GM12878 (cell line): ENCODE data around the gene RBP3. TPM values are rescaled to one million over a fixed set of nuclear protein-coding genes. Genes with fewer than 3 reads are reported as not detected.

Source experiments
- ATAC-seq: fragments of 200-7000 bp; cut with Tn5 transposase; 3 replicates; pipeline ENCODE4 v1.9.1; 2020; ENCODE audit warnings: mild to moderate bottlenecking, moderate library complexity
- BruUV-seq: library from RNA; stranded (reverse); fragments of 400-500 nt; replicated peaks from 2 replicates; lab custom pipeline; 2021; lab: Mats Ljungman, UMichigan
- CTCF ChIA-PET: fragments of 300-600 bp; sonication (Branson Sonifier 250); formaldehyde crosslinking; extraction: SDS; loops from one replicate; lab custom pipeline; 2021; ENCODE audit warnings: inconsistent platforms; lab: Yijun Ruan, JAX
- POLR2A ChIA-PET: fragments of 350-600 bp; formaldehyde crosslinking; extraction: SDS; loops from one replicate; lab custom pipeline; 2021; ENCODE audit warnings: inconsistent platforms; lab: Charles Lee
- RAD21 ChIA-PET: fragments of 300-600 bp; sonication (Branson Sonifier 250); formaldehyde crosslinking; loops from one replicate; lab custom pipeline; 2023; ENCODE audit warnings: antibody characterized with exemption; ENCODE audit not compliant: unreplicated experiment; lab: Charles Lee
- SMC1A ChIA-PET: fragments of 300-600 bp; sonication (Branson Sonifier 250); formaldehyde crosslinking; loops from one replicate; lab custom pipeline; 2023; ENCODE audit not compliant: unreplicated experiment, uncharacterized antibody; lab: Charles Lee
- DNase-seq: peaks from one replicate; pipeline ENCODE4 v3.0.0-alpha.2; 2011; ENCODE audit warnings: low read depth, low spot score
- FAIRE-seq: peaks from 3 replicates; lab custom pipeline; 2011; peaks lifted over from hg19 to GRCh38; lab: Jason Lieb, UNC
- H2AFZ ChIP-seq: 2 replicates; pipeline ENCODE4 v1.6.0; 2011; ENCODE audit warnings: low read depth, low read length, control low read depth; ENCODE audit not compliant: control insufficient read depth
- H3K27ac ChIP-seq: 2 replicates; pipeline ENCODE4 v1.5.1; 2011; ENCODE audit warnings: control low read depth; ENCODE audit not compliant: control insufficient read depth, insufficient read depth
- H3K27me3 ChIP-seq, 2 experiments: replicated peaks in 1 of 2; 2 replicates each; pipeline versions ENCODE4 v1.6.0 to v1.6.1; 2011; ENCODE audit warnings: low read length in 1 of 2; ENCODE audit not compliant: control insufficient read depth in 2 of 2, insufficient read depth in 2 of 2
- H3K36me3 ChIP-seq, 2 experiments: 2 replicates each; pipeline ENCODE4 v1.5.1; 2011; ENCODE audit warnings: low read length in 1 of 2; ENCODE audit not compliant: control insufficient read depth in 2 of 2, insufficient read depth in 2 of 2
- H3K4me1 ChIP-seq: 2 replicates; pipeline ENCODE4 v1.6.1; 2011; ENCODE audit warnings: mild to moderate bottlenecking, low read length, moderate library complexity, mixed read lengths; ENCODE audit not compliant: control insufficient read depth, insufficient read depth
- H3K4me2 ChIP-seq: 2 replicates; pipeline ENCODE4 v1.6.0; 2011; ENCODE audit warnings: control low read depth; ENCODE audit not compliant: control insufficient read depth, insufficient read depth
- H3K4me3 ChIP-seq: fragments of 200-600 bp; sonication (generic); 2 replicates; pipeline ENCODE4 v1.5.1; 2016
- H3K79me2 ChIP-seq: 2 replicates; pipeline ENCODE4 v1.6.0; 2011; ENCODE audit warnings: low read length; ENCODE audit not compliant: control insufficient read depth, insufficient read depth
- H3K9ac ChIP-seq: 2 replicates; pipeline ENCODE4 v1.8.0; 2011; ENCODE audit warnings: low read length, control low read depth, mixed read lengths; ENCODE audit not compliant: control insufficient read depth, insufficient read depth
- H3K9me3 ChIP-seq: replicated peaks from 3 replicates; pipeline ENCODE4 v1.5.1; 2011; ENCODE audit warnings: mild to moderate bottlenecking, low read length; ENCODE audit not compliant: control insufficient read depth, insufficient read depth
- H4K20me1 ChIP-seq: 2 replicates; pipeline ENCODE4 v1.6.0; 2011; ENCODE audit not compliant: control insufficient read depth, insufficient read depth
- CBX5 ChIP-seq: sonication (generic); IDR thresholded peaks from 2 replicates; pipeline ENCODE4 v1.6.1; 2016; ENCODE audit warnings: low read depth, moderate library complexity, mild to moderate bottlenecking, inconsistent platforms
- KAT2A ChIP-seq: conservative IDR thresholded peaks from 2 replicates; pipeline ENCODE4 v1.6.1; 2011; ENCODE audit warnings: low read depth, low read length; ENCODE audit not compliant: control insufficient read depth
- KDM1A ChIP-seq: fragments of 200-600 bp; sonication (generic); IDR thresholded peaks from 2 replicates; pipeline ENCODE4 v1.6.1; 2016; ENCODE audit warnings: borderline replicate concordance
- NR2C1 ChIP-seq: fragments of 450-650 bp; IDR thresholded peaks from 2 replicates; pipeline ENCODE4 v1.6.1; 2017; ENCODE audit warnings: antibody characterized with exemption, mild to moderate bottlenecking, moderate library complexity
- POLR2A ChIP-seq: IDR thresholded peaks from 2 replicates; pipeline ENCODE4 v1.6.1; 2011; ENCODE audit warnings: low read depth, mild to moderate bottlenecking, low read length
- POLR2AphosphoS2 ChIP-seq: IDR thresholded peaks from 2 replicates; pipeline ENCODE4 v1.6.1; 2011; ENCODE audit warnings: low read depth, mild to moderate bottlenecking, low read length, improper control_type of control experiment, moderate library complexity
- ZNF24 ChIP-seq: fragments of 450-650 bp; IDR thresholded peaks from 2 replicates; pipeline ENCODE4 v1.6.1; 2017; ENCODE audit warnings: antibody characterized with exemption, mild to moderate bottlenecking
- WGBS: methylation state at CpG from one replicate; pipeline ENCODE4 v1.1.6; 2016; ENCODE audit warnings: low lambda C conversion rate; ENCODE audit not compliant: insufficient replicate concordance, insufficient coverage; ENCODE audit errors: missing lambda C conversion rate; 5-methylcytosine and 5-hydroxymethylcytosine counted together
- in situ Hi-C: fragments of 300-500 bp; cut with MboI; formaldehyde crosslinking; loops from 9 replicates; pipeline ENCODE4 v1.14.3; 2018; ENCODE audit warnings: mixed read lengths
- intact Hi-C: fragments of 100-400 bp; cut with micrococcal nuclease; formaldehyde crosslinking; loops from one replicate; pipeline ENCODE4 v1.14.2; 2022; ENCODE audit not compliant: unreplicated experiment
- polyA plus RNA-seq, 11 experiments: library from polyadenylated mRNA; depleted of rRNA in 4 of 11; unstranded in 6 of 11; stranded (reverse) in 5 of 11; fragments of >200 nt; fragmentation: Nextera tagmentation in 4 of 11; fragmentation: Illumina TruSeq in 1 of 11; extraction: Ambion mirVana in 4 of 11; extraction: Trizol in 1 of 11; gene quantifications; 1 replicate in 1 of 11; 2 replicates in 10 of 11; pipeline versions ENCODE4 v1.2.1 to v1.2.3, GENCODE V29; 2011 to 2016; ENCODE audit warnings: inconsistent platforms in 2 of 11, missing spikeins in 2 of 11, low read depth in 1 of 11
- total RNA-seq, 4 experiments: library from RNA; depleted of rRNA in 3 of 4; stranded (reverse); fragments of >200 nt in 3 of 4; fragmentation: Illumina TruSeq in 1 of 4; extraction: Trizol in 1 of 4; gene quantifications; 2 replicates each; pipeline versions ENCODE4 v1.2.1 to v1.2.3, GENCODE V29; 2013 to 2021
- TF ChIP-seq, protein P1 (sequence below): fragments of 450-650 bp; IDR thresholded peaks from 2 replicates; pipeline ENCODE4 v1.6.1; 2018; ENCODE audit warnings: borderline replicate concordance, mild to moderate bottlenecking; ENCODE audit not compliant: partially characterized antibody
- TF ChIP-seq, protein P2 (sequence below): IDR thresholded peaks from 2 replicates; pipeline ENCODE4 v1.6.1; 2012; ENCODE audit warnings: low read length, inconsistent platforms
- TF ChIP-seq, protein P3 (sequence below): IDR thresholded peaks from 2 replicates; pipeline ENCODE4 v1.6.1; 2012; ENCODE audit warnings: improper control_type of control experiment, low read depth, low read length; ENCODE audit not compliant: insufficient replicate concordance

RBP3 gene
- total and polyA plus RNA-seq, 10 of the 15 experiments (the other 5 are each of a cell fraction or from before 2014, with no cell fraction given): not detected

DNA sequence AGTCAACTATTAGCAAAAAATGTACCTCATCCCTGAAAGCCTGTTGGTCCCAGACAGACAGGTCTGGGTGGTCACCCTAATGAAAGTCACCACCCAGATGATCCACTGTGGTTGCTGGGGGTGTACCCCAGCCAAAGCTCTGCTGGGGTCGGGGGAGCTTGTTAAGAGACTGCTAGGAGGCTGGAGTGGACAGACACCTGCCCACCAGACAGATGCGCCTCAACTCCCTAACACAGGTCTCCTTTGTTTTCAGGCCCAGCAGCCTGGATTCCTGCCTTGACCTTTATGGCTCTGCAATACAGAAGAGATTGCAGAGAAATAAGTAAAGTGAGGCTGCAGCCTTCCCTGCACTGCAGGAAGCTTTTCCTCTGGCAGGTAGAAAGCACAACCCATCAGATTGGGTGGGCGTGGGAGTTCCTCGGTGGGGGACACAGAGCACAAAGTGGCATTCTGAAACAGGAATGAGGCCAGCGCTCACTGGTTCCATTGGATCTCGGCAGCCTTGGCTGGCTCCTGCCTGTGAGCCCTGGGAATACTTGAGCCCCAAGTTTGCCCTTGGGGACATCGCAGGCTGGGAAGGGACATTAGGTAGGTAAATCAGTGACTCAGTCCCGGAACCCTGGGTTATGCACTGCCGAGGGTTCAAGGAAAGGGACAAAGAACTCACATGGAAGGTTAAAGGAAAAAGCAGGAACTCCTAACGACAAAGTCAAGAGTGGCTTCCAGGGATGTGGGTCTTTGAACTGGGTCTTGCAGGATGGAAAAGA lies 53.9 kb downstream of the RBP3 start (continued):
- TF ChIP-seq, protein P1, sequence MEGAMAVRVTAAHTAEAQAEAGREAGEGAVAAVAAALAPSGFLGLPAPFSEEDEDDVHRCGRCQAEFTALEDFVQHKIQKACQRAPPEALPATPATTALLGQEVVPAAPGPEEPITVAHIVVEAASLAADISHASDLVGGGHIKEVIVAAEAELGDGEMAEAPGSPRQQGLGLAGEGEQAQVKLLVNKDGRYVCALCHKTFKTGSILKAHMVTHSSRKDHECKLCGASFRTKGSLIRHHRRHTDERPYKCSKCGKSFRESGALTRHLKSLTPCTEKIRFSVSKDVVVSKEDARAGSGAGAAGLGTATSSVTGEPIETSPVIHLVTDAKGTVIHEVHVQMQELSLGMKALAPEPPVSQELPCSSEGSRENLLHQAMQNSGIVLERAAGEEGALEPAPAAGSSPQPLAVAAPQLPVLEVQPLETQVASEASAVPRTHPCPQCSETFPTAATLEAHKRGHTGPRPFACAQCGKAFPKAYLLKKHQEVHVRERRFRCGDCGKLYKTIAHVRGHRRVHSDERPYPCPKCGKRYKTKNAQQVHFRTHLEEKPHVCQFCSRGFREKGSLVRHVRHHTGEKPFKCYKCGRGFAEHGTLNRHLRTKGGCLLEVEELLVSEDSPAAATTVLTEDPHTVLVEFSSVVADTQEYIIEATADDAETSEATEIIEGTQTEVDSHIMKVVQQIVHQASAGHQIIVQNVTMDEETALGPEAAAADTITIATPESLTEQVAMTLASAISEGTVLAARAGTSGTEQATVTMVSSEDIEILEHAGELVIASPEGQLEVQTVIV: no peak
- TF ChIP-seq NR2C1 (no peak), KAT2A (no peak)

DNA sequence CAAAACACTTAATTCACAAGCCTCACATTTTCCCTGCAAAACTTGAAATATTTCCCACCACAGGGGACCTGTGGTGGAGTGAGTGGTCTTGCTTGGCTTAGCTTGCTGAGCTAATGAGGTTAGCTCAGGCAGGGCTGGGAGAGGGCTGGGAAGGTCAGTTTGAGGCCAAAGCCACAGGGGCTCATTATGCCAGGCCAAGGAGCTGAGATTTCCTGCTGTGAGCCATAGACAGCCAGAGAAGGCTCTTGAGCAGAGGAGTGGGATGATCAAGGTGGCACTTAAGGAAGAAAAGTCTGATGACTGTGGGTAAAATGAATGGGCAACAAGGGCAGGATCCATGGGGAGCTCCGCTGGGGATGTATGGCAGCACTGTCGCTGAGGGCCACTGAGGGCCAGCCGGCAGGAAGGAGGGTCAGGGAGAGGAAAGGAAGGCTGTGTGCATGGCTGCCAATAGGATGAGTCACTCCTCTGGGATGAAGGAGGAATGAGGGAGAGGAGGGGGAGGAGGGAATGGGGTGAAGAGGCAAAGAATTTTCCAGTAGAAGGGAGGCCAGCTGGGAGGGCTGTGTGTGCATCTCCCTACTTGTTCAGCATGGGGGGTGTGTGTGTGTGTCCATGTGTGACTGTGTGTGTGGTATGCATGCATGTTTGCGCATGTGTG lies 54.6 kb downstream of the RBP3 start:
- DNase-seq: no peak
- TF ChIP-seq ZNF24 (no peak), POLR2AphosphoS2 (no peak), CBX5 (no peak), POLR2A (no peak), KDM1A (no peak)
- TF ChIP-seq, protein P2, sequence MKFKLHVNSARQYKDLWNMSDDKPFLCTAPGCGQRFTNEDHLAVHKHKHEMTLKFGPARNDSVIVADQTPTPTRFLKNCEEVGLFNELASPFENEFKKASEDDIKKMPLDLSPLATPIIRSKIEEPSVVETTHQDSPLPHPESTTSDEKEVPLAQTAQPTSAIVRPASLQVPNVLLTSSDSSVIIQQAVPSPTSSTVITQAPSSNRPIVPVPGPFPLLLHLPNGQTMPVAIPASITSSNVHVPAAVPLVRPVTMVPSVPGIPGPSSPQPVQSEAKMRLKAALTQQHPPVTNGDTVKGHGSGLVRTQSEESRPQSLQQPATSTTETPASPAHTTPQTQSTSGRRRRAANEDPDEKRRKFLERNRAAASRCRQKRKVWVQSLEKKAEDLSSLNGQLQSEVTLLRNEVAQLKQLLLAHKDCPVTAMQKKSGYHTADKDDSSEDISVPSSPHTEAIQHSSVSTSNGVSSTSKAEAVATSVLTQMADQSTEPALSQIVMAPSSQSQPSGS: no peak
- TF ChIP-seq, protein P3, sequence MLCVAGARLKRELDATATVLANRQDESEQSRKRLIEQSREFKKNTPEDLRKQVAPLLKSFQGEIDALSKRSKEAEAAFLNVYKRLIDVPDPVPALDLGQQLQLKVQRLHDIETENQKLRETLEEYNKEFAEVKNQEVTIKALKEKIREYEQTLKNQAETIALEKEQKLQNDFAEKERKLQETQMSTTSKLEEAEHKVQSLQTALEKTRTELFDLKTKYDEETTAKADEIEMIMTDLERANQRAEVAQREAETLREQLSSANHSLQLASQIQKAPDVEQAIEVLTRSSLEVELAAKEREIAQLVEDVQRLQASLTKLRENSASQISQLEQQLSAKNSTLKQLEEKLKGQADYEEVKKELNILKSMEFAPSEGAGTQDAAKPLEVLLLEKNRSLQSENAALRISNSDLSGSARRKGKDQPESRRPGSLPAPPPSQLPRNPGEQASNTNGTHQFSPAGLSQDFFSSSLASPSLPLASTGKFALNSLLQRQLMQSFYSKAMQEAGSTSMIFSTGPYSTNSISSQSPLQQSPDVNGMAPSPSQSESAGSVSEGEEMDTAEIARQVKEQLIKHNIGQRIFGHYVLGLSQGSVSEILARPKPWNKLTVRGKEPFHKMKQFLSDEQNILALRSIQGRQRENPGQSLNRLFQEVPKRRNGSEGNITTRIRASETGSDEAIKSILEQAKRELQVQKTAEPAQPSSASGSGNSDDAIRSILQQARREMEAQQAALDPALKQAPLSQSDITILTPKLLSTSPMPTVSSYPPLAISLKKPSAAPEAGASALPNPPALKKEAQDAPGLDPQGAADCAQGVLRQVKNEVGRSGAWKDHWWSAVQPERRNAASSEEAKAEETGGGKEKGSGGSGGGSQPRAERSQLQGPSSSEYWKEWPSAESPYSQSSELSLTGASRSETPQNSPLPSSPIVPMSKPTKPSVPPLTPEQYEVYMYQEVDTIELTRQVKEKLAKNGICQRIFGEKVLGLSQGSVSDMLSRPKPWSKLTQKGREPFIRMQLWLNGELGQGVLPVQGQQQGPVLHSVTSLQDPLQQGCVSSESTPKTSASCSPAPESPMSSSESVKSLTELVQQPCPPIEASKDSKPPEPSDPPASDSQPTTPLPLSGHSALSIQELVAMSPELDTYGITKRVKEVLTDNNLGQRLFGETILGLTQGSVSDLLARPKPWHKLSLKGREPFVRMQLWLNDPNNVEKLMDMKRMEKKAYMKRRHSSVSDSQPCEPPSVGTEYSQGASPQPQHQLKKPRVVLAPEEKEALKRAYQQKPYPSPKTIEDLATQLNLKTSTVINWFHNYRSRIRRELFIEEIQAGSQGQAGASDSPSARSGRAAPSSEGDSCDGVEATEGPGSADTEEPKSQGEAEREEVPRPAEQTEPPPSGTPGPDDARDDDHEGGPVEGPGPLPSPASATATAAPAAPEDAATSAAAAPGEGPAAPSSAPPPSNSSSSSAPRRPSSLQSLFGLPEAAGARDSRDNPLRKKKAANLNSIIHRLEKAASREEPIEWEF: no peak
- H3K79me2 ChIP-seq: no peaks in the 10 kb centered on the region
- POLR2A ChIA-PET: no interaction called here
- RAD21 ChIA-PET: no interaction called here
- BruUV-seq: no TSS peak
- no peaks in the 10 kb centered on the region for H4K20me1 ChIP-seq
- H3K9me3 ChIP-seq: no peaks in the 10 kb centered on the region; the same call in 2 of the 3 replicates
- no peaks in the 10 kb centered on the region for H3K4me1 ChIP-seq
- CTCF ChIA-PET: no interaction called here
- H3K4me2 ChIP-seq: no peak overlapping the region
- no peaks in the 10 kb centered on the region; a peak in 1 of 4 replicates for H3K27me3 ChIP-seq
- H3K4me3 ChIP-seq: no peak overlapping the region
- no peak overlapping the region for H3K27ac ChIP-seq
- no peaks in the 10 kb centered on the region for H3K36me3 ChIP-seq
- H2AFZ ChIP-seq: no peak overlapping the region
- no peak for ATAC-seq
- no peak for FAIRE-seq
- SMC1A ChIA-PET: no interaction called here
- no peak overlapping the region for H3K9ac ChIP-seq
- intact Hi-C loops: no loop called here
- in situ Hi-C loops: no loop called here
- WGBS: 31% methylated on average over 4 of the region's 4 CpGs
